Measurements from ENCODE around the gene ANKRD26. TPM values are rescaled to one million over a fixed set of nuclear protein-coding genes. Genes with fewer than 3 reads are reported as not detected.

Gene ANKRD26
- total and polyA plus RNA-seq, 12 donors = 1.7 to 21.1 (median 6.1) TPM

DNA sequence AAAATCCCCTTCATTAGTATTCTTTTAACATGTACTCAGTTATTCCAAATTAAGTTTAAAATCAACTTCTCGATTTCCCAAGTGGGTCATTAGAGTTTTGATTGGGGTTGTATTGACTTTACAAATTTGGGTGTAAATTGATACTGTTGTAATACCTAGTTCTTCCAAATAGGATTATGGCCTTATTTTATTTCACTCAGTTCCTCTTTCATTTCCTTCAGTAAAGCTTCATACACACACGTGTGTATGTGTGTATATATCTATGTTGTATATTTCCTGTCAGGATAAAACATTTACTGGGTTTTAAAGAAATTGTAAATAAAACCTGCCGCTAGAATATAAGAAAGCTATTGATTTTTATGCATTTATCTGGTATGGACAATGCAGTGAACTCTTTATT lies 38.0 kb upstream of the ANKRD26 start:
- WGBS, 4 donors = 80 to 92% (median 84%) methylated on average over 3 of the region's 3 CpGs

DNA sequence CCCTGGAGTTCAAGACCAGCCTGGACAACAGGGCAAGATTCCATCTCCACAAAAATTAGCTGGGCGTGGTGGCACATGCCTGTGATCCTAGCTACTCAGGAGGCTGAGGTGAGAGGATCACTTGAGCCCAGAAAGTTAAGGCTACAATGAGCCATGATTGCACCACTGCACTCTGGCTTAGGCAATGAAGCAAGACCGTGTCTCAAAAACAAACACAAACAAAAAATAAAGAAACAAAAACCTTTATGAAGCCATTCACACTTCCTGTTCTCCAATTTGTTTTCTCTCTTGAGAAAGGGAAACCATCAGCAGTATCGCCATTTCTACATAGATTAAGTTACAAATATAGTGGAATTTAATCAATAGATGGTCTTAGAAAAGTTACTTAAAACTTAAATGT lies 34.1 kb upstream of the ANKRD26 start:
- no peaks in the 10 kb centered on the region for H3K4me1 ChIP-seq (replicated peaks in 1 of 2)
- peaks cover 0 to 68% of the 10 kb centered on the region in 2 donors for H3K36me3 ChIP-seq (replicated peaks in 1 of 2)
- WGBS, 4 donors = 87 to 94% (median 90%) methylated on average over 3 of the region's 3 CpGs
- TF ChIP-seq POLR2A (IDR thresholded peaks at IDR 0.05) (no peak), CTCF (IDR thresholded peaks at IDR 0.05) (no peak)
- H3K4me3 ChIP-seq = no peak overlapping the region
- intact Hi-C loops (cut with DNase I) = no loop called here
- no peaks in the 10 kb centered on the region for H3K27me3 ChIP-seq
- no peak overlapping the region for H3K27ac ChIP-seq
- no peaks in the 10 kb centered on the region for H3K9me3 ChIP-seq (replicated peaks in 1 of 3)
- DNase-seq = no peak

More for the DNA sequence above, 38.0 kb upstream of the ANKRD26 start:
- no peaks in the 10 kb centered on the region for H3K27me3 ChIP-seq
- TF ChIP-seq CTCF (IDR thresholded peaks at IDR 0.05) (no peak), POLR2A (IDR thresholded peaks at IDR 0.05) (no peak)
- peaks cover 0 to under 1% of the 10 kb centered on the region in 2 donors for H3K4me1 ChIP-seq (replicated peaks in 1 of 2)
- intact Hi-C loops (cut with DNase I) = no loop called here
- no peaks in the 10 kb centered on the region for H3K9me3 ChIP-seq (replicated peaks in 1 of 3)
- no peak for DNase-seq
- no peak overlapping the region for H3K27ac ChIP-seq
- H3K36me3 ChIP-seq (replicated peaks in 1 of 2) = peaks cover 0 to 51% of the 10 kb centered on the region in 2 donors
- H3K4me3 ChIP-seq = no peak overlapping the region

DNA sequence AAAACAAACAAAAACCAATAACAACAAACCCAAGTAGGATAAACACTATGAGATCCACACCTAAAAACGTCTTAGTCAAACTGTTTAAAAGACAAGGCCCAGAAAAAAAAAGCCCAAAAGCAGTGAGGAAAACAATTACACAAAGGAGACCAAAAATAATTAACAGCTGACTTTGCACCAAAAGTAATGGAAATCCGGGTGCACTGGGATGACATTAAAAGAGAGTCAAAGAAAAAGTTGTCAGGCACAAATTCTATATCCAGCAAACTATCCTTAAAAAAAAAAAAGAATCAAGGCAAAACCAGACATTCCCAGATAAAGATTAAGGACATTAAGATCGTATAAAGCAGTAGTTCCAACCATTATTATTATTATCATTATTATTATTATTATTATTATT lies 7.9 kb upstream of the ANKRD26 start:
- WGBS, 4 donors = 93 to 100% (median 98%) methylated on average over 3 of the region's 3 CpGs
- intact Hi-C loops (cut with DNase I) = no loop called here
- Histone ChIP-seq H3K27ac (no peak overlapping the region), H3K4me3 (no peak overlapping the region), H3K4me1 (replicated peaks in 1 of 2) (no peaks in the 10 kb centered on the region), H3K27me3 (no peaks in the 10 kb centered on the region), H3K36me3 (replicated peaks in 1 of 2) (peaks cover 0 to 32% of the 10 kb centered on the region in 2 donors), H3K9me3 (replicated peaks in 1 of 3) (no peaks in the 10 kb centered on the region)
- TF ChIP-seq POLR2A (IDR thresholded peaks at IDR 0.05) = no peak
- TF ChIP-seq CTCF (IDR thresholded peaks at IDR 0.05) = no peak
- no peak for DNase-seq

DNA sequence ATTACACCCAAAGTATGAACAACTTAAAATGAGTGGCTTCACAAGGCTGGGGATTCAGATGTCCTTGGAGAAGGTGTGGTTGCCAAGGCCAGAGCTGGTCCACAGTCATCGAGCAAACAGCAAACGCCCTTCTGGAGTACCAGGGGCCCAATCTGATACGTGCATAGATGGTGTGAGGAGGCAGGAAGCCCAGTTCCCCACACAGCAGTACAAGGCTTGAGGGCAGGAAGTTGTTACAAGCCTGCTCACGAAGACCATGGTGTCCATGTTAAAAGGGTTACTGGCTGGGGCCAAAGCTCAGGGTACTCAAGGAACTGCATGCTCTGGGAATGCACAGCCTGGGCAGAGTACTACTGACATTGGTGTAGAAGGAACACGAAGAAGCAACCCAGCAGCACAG lies 4.6 kb upstream of the ANKRD26 start:
- 65 to 70% (median 70%) methylated on average over 5 of the region's 5 CpGs for WGBS, 4 donors
- H3K9me3 ChIP-seq (replicated peaks in 1 of 3) = no peaks in the 10 kb centered on the region
- no peak for DNase-seq
- H3K4me3 ChIP-seq = no peak overlapping the region
- no peak overlapping the region for H3K27ac ChIP-seq
- H3K4me1 ChIP-seq (replicated peaks in 1 of 2) = peaks cover 6 to 7% of the 10 kb centered on the region in 2 donors
- no peaks in the 10 kb centered on the region for H3K36me3 ChIP-seq (replicated peaks in 1 of 2)
- intact Hi-C loops (cut with DNase I) = no loop called here
- TF ChIP-seq POLR2A (IDR thresholded peaks at IDR 0.05) (no peak), CTCF (IDR thresholded peaks at IDR 0.05) (no peak)
- no peaks in the 10 kb centered on the region for H3K27me3 ChIP-seq

Measured in adrenal gland (tissue), 12 donors.